NCI-H2196 (cell line): ENCODE data around the gene GBX2.

ENCODE experiments used
- DNase-seq: peaks from one replicate; lab custom pipeline; 2025; ENCODE audit not compliant: unreplicated experiment; lab: John Stamatoyannopoulos, UW

The GBX2 gene

DNA sequence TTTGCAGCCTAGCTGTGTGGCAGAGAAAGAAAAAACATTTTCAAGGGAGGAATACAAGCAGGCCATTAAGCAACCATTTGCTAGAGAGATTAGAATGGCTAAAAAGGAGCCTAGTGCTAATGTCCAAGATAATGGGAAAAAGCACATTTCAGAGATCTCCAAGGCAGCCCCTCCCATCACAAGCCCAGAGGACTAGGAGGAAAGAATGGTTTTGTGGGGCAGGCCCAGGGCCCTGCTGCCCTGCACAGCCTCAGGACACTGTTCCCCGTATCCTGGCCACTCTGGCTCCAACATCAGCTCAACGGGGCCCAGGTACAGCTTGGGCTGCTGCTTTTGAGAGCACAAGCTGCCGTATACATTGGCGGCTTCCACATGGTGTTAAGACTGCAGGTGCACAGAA lies 16.5 kb upstream of the GBX2 start:
- DNase-seq: no peak

DNA sequence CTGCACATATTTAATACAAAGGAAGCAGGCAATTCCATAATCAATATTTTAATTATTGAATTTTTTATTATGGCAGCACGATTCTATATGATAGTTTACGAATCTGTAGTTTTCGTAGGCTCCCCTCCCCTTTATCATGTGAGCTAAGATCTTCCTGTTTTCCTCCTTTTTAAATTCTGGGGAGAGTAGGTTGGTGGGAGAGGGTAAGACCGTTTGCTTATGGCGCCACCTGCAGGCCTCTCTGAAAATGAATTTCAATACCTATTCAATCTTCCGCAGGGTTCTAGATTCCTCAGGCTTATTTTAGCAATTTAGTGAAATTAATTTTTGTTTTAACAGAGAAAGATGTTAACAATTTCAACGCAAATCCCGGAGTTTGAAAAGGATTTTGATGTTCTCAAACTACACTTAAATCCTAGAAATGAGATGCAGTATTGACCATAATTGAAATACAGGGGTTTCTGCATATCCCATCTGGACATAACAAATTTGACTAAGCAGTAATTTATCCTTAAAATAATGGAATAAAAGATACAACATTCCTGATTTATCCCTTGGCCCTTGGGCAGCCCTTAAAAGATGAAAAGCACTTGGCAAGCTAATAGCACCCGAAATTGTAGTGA lies 12.8 kb upstream of the GBX2 start:
- DNase-seq: peak; percentile 69

DNA sequence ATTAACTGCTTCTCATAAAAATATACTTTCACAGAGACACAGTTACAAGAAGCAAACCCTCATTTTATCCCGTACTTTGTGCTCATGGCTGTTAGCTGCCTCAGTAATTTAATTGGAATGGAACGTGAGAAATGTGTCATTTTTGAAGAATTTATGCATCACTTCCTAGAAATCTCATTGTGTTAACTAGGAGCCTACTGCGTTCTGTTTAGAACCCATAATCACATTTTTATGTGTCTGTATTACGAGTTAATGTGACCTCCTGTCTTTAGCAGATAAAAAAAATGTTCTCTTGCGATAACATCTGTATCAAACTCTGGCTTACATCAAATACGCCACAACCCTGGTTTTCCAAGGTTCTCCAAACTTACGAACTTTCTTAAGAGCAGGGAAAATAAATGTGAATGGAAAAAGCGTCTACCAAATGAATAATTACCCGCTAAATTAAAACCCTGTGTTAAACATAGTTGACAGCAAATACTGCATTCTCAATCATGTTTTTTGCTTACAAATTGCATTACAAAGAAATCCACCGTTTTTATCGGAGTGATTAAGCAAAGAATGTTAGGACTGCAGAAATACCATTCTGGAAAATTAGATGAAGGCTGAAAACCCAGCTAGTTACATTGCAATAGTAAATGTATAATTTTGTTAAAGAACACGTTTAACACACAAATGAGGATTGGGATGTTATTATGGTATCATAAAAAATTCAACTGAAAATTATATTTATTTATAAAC lies 12.1 kb upstream of the GBX2 start:
- DNase-seq: no peak

- no peak for DNase-seq
Measured at GRCh38 chr2:236179236-236180075, 11.3 kb upstream of the GBX2 start.

- DNase-seq: no peak
Measured at GRCh38 chr2:236178890-236179235, 10.7 kb upstream of the GBX2 start.

DNA sequence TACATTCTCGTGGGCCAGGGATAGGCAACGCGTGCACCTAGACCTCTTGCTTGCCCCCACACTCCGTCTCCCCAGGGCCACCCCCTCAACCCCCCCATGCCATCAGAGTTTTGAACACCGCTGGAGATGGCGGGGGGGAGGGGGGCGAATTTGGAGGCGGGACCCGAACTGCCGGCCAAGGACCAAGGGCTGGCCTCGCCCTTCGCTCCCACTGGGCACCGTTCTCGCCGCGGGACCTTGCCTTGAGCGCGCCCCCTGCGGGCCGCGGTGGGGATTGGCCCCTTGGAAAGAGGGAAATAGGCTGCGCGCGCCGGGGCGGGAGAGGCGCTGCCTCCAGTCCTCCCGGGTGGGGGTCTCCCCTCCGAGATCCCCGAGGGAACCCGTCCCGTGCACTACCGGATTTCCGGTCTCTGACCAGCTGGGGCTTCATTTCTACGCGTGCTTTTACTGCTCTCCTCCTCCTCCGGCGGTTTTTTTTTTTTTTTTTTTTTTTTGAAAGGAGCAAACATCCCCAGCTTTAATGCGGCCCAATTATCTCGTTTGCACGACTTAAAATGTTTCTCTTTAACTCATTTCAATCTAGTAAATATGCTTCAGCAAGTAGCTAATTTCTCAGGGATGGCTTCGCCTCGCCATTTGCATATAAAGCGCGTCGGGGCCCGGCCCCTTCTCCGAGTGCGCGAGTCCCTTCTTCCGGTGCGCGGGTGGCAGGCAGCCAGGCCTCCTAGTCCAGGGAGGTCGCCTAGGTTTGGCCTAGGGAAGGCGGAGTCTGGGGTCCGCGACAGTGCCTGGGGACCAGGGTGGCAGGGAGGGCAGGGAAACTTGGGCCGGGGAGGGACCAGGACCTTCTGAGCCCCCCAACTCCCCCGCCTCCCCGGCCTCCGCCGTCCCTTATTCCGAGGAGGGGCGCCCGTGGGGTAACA lies 10.0 kb upstream of the GBX2 start:
- peak; percentile 91 for DNase-seq

- no peak for DNase-seq
Measured at GRCh38 chr2:236177604-236177966, 9.4 kb upstream of the GBX2 start.

GRCh38 chr2:236176951-236177350 lies 8.8 kb upstream of the GBX2 start:
- DNase-seq: no peak

GRCh38 chr2:236176417-236176816 lies 8.2 kb upstream of the GBX2 start:
- no peak for DNase-seq

- no peak for DNase-seq
Measured at GRCh38 chr2:236175548-236176150, 7.5 kb upstream of the GBX2 start.

GRCh38 chr2:236173729-236174607 lies 5.8 kb upstream of the GBX2 start:
- no peak for DNase-seq

- no peak for DNase-seq
Measured at GRCh38 chr2:236173036-236173728, 5.0 kb upstream of the GBX2 start.

DNA sequence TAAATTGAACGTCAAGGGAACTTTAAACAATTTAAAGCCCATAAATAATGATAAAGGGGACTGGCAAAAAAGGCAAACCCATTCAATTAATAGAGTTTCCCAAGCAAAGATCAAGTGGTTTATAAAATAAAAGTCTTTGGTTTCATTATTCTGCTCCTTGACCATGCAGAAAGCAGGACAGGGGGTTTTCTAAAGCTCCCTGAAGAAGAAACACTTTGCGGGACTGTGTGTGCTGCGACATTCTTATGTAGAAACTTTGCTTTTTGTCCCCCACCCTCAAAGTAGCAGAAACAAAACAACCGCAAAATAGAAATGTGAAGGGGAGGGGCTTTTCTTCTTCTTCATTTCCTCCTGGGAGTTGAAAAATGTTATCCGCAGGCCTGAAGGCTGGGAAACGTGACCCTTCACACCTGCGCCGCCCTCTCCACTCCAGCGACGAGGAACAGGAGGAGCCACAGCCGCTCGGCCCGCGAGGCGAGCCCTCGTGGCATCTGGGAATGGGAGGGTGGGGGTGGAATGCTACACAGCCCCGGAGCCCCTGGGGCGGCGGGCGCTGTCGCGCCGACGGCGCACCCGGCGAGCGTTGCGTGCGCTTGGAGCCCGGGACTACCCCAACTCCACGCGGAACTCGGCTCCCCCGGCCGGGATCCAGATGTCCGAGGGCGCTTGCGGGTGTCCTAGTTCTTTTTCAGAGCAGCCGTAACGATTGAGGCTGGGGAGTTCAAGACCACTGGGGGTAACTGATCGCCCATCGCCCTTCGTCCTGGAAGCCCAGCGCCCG lies 4.3 kb upstream of the GBX2 start:
- no peak for DNase-seq

DNA sequence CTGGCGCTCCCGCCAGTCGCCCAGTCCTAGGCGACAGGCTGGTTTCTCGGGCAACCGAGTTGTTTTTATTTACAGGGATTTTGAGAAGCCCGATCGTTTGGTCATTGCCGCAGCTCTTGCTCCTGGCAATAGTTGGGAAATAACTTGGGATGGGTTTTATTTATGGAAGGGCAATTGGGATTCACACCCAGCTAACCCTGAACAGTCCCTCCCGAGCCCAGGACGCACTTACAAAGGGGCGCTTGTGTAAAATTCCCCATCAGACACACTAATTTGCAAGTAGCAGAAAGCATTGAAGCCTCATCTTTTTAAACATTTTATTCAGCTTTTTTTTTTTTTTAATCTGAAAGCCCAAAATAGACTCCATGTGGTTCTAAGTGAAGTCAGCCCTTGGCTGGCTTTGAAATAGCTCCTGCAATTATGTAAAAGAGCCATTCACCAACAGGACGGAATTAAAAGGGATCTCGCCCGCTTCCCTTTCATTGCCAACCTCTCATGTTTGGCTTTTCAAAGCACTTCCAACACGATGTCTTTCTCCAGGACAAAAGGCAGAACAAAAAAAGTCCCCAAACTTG lies 3.6 kb upstream of the GBX2 start:
- no peak for DNase-seq

GRCh38 chr2:236171181-236171679 lies 3.0 kb upstream of the GBX2 start:
- DNase-seq: no peak

- no peak for DNase-seq
Measured at GRCh38 chr2:236170590-236171165, 2.5 kb upstream of the GBX2 start.
